HG02973 (cell line): ENCODE data around the gene BMAL1.
"Not testable (repeated sequence)": the region's sequence is repeated elsewhere in the genome, so short reads cannot be mapped to it uniquely, and the experiment has no call there.

ENCODE experiments used
- ATAC-seq: cut with Tn5 transposase; IDR thresholded peaks from one replicate; pipeline ENCODE4 v1.9.1; 2021; ENCODE audit warnings: moderate library complexity; ENCODE audit not compliant: unreplicated experiment

Gene BMAL1

DNA sequence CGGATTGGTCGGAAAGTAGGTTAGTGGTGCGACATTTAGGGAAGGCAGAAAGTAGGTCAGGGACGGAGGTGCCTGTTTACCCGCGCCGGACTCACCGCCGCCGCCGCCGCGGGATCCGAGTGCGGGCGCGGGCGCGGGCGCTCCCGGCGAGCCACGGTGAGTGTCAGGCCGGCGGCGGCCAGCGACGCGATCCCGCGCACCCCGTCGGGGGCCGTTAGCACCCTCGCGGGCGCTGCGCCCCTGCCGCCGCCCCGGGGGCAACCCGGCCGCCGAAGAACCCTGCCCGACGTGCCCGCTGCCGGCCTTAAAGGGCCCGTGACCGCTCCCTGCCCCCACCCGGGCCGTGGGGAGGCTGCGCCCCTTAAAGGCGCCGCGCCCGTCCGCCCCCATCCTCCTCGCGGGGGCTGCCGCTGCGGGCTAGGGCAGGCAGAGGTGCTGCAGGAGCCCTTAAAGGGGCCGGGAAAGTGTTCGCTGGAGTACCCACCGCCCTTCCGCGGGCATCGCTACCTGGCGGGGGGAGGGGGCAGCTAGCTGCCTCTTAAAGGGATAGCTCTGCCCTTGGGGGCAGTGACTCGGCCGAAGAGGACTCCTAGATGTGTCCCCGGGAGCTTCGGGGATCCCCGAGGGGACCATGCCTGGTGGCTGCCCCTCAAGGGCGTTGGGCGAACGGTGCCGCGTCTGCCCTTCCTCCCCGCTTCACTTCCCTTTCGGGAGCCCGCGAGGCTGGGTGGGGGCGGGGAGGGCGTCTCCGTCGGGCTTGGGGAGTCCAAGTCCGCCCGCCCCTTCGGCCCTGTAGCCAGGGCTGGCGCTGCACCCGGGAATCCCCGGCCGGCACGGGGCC, at the start of gene BMAL1:
Gene BMAL1 (plus strand): TSS at position 23 of the 841 bp plus-strand sequence. CDS start 76,519 bp downstream, outside the sequence.
- ATAC-seq, result peak; percentile 23

DNA sequence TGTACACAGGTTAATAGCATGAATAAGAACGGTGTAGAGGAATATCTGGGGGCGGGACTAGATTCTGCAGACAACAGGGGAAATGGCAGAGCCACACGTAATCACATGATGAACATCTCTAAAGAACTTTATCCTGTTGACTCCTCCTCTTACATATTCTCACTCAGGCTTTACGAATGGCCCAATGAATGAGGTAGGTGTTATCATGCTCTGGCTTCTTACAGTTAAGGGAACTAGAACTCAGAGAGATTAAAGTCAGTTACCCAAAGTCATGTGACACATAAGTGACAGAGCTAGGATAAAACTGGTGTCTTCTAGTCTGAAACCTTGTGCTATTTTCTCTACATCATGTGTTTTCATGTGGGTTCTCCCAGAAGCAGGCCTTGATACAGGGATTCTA, 49.0 kb upstream of the BMAL1 start:
- no peak for ATAC-seq

DNA sequence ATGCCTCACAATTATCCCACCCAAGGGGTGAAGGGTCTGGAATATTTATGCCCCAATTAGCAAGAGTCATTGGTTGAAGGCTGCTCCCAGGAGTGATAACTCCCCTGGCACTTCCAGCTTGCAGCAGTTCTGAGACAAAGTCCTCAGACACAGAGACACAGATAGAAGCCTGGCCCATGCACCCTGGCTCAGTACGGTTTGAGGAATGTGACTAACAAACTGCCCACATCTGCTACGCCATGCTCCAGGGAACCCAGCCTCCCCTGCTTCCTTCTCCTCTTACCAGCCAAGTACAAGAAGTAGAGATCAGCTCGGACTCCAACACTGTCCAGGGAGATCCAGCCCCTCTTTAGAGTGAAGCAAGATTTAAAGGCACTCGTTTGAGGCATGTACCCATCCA, 48.5 kb upstream of the BMAL1 start:
- no peak for ATAC-seq

DNA sequence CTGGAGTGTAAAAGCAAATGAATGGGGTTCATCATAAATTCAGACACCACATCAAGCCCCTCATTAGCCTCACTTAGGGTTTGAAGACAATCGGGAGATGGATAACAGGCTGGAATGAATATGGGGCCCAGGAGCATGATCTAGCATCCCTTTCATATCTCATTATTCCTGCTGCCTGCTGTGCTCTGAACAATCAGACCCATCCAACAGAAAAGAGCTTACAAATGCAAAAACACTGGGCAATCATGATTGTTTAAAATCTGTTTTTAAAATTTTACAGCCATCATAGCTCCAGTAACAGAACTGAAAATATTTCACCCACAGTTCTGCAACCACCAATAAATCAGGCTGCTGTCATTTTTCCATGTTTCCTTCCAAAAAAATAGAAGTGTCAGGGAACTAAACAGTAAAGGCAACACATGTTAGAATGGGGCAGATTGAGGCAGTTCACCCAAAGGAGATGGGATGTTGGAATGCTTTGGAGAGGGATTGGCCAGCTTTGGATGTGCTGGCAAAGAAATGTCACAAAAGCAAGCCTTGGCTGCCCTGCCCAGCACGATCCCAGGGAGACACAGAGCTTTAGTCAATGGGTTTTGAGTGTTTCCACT, 47.8 kb upstream of the BMAL1 start:
- no peak for ATAC-seq

DNA sequence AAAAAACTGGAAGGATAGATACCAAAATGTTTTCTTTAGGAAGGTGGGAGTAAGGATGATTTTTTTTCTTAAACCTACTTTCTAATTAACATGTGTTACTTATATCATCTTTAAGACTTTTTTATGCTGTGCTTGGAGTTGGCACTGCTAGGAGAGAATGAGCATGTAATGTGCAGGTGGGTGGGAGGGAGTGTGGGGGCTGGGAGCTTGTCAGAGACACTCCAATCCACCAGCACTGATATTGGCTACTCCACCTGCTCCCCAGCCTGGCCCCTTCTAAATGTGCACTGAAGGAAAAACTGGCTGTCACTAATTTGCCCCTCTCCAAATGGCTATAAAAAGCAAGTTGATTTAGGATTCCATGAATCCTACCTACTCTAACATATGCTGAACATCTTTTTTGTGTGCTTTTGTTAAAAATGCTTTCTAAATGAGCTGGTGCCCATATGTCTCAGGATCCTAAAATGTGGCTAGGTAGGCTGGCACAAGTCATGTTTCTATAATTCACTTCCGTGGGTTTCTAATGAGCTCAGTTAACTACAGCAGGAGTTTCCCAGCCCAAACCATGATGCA, 44.3 kb upstream of the BMAL1 start:
- no peak for ATAC-seq

DNA sequence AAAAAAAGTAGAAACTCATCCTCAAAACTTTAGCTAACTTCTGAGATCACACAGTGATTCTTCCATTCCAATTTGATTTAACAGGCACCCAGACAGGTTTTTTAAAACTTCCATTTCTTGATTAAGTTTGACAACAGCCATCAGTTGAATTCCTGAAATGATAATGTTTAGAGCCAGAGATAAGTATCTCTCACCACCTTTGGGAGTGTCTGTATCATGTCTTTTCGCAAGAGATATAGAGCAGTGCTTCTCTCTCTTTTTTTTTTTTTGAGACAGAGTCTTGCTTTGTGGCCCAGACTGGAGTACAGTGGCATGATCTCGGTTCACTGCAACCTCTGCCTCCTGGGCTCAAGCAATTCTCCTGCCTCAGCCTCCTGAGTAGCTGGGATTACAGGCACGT, 41.7 kb upstream of the BMAL1 start:
- no peak for ATAC-seq

DNA sequence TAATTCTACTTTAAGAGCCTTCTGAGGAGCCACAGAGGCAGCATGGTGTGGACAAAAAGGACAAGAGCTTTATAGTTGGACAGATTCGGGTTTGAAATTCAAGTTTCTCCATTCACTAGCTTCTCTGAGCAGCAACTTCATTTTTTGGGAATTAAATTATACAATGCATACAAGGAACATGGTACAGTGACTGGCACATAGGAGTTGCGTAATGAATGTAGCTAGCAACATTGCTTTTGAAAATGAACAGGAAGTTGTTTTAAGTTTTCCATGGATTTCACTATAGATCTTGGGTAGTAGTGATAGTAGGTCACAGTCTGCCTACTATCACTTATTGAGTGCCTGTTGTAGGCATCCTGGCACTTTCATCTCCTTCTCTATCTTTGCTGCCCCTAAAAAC, 41.0 kb upstream of the BMAL1 start:
- ATAC-seq, result no peak

DNA sequence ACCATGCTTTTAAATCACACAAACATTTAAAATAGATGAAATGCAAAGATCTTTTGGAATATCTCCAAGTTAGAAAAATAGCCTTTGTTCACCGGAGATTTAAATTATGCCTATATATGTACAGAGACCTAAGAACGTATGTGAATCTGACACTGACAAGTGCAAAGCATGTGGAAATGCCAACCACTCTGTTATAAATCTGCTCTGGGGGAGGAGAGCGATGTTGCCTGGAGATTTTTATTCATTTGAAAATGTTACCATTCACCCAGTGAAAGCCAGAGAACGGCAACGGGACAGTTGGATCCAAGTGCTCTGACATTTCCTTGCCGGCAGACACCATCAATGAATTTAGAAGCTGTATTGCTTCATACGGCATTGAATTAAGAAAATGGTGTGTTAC, 39.8 kb upstream of the BMAL1 start:
- no peak for ATAC-seq

DNA sequence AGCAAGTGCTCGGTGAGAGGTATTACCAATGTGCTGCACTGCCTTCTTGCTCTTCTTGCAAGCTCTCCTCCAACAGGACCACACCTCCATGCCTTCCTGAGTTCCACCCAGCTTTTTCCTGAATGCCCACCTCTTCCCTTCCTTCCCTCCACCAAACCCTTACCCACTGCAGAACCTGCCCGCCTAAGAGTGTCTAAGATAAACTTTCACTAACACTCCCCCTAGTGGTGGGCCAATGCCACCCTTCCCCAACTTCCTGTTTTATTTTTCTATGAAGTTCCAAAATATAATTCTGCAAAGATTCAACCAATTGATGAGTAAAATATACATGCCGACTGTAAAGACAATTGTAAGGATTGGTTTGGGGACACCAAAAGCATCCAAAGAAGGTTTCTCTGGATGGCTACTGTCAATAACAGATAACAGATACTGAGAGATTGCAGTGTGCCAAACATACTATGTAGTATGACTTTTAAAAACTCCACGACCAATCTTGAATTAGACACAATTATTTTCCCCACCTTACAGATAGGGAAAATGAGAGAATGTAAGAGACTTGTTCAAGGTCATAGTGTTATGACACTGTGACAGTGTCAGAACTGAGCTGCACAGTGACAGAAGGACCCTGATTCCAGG, 38.6 kb upstream of the BMAL1 start:
- peak; percentile 89 for ATAC-seq

DNA sequence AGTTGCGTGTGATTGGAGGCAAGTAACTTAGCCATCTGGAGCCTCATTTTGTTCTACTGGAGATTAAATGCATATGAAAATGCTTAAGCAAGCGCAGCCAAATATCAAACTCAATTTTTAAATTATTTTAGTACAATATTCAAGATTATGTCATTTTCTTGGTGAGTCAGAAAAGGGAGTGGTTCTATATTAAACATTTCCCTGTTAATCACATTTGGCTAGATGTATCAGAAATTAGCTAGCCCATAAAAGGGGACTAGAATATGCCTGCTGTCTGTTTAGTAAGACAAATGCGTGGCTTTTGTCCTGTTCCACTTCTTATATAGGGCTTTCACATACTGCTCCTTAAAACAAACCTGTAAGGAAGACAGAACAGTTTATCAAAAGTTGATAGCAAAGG, 35.0 kb upstream of the BMAL1 start:
- no peak for ATAC-seq

DNA sequence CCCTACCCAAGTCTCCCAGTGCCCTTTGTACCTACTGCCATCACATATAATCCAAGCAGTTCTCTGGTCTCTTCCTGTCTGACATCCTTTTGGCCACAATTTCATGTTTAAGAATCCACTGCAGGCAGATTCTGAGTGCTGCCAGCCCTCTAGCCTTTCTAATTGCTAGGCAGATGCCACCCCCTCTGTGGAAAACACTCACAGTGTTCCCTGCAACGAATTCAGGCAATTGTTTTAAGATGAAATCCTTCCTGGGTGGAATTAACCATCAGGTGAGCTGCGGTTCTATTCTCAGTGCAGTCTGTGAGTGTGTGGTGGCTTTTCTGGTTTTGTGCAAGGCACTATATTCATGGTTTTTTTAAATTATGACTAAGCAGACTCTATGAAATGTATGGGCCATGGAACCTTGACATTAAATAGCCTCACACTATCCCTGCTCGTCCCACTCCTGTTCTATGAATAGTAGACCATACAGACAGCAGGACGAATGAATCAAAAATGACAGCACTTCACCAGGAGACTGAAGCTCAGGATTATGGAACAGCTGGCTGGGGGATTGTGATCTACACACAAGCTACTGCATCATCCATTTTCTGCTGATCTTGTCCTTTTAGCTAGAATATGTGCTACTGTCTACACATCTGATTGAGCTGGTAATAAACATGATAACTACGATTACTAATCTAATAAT, 29.8 kb upstream of the BMAL1 start:
- ATAC-seq, result no peak

DNA sequence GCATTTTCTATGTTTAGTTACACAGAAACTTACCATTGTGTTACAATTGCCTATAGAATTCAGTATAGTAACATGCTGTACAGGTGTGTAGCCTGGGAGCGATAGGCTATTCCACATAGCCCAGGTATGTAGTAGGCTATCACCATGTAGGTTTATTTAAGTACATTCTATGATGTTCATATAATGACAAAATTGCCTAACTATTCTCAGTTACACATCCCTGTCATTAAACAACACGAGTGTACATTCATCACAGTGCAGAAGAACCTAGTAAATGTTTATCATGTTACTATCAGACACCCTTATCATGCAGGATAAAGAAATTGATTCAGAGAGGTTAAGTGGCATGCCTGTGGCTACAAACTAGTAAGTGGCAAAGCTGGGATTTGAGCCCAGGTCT, 28.4 kb upstream of the BMAL1 start:
- ATAC-seq, result no peak

DNA sequence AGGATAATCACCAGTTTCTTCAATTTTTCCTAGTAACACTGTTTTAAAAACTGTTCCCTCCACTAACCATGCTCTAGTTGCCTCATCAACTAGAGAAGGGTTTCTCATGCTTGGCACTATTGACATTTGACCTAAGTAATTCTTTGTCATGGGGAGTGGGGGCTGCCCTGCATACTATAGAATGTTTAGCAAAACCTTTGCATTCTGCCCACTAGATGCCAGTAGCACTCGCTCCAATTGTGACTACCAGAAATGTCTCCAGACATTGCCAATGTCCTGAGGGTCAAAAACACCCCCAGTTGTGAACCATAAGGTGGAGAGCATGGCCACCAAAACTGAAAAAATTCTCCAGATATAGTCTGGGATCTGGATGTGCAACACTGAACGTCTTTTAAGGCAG, 27.6 kb upstream of the BMAL1 start:
- no peak for ATAC-seq

DNA sequence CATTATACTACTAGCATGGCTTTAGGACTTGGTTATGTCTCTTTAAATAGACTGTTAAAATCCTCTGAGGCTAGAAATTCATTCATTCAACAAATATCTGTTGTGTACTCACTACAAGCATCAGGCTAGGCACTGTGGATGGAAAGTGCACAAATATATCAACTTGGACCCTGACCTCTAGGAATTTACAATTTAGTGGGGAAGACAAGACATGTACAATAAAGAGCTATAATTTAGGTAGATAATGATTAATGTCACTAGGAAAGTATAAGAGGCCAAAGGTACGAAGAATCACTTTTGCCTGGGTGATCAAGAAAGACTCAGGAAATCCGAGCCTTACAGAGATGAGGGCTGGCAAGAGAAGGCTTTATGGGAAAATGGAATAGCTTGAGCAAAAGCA, 25.6 kb upstream of the BMAL1 start:
- no peak for ATAC-seq

DNA sequence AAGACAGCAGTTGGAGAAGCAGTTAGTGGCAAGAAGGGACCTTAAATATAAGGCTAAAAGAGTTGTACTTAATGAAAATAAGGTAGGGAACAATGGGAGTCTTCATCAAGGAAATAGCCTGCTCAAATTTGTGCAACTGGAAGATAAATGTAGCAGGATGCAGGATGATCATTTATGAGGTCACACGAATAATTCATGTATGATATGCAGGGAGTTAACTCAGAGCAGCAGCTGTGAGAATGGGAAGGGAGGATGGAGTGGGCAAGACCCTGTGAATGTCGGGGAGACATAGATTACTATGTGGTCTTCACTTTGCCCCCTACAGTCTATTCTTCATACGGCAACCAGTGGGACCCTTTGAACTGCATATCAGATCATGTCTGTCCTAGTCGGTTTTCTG, 25.2 kb upstream of the BMAL1 start:
- ATAC-seq, result no peak

DNA sequence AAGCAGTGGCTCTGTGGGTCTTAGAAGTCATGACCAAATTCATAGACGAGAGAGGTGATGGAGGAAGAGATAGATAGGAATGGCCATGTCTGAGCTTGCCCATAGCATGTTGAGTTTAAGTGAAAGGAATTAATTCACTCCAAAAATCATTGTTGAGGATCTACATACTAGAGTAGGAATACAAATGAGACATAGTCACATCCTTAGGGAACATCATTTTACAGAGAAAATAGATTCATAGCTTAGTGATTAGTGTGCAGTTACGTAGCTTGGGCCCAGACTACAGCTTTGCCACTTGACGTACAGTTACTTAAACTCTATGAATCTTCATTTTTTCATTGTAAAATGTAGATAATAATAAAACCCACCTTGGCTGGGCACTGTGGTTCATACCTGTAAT, 21.4 kb upstream of the BMAL1 start:
- no peak for ATAC-seq

DNA sequence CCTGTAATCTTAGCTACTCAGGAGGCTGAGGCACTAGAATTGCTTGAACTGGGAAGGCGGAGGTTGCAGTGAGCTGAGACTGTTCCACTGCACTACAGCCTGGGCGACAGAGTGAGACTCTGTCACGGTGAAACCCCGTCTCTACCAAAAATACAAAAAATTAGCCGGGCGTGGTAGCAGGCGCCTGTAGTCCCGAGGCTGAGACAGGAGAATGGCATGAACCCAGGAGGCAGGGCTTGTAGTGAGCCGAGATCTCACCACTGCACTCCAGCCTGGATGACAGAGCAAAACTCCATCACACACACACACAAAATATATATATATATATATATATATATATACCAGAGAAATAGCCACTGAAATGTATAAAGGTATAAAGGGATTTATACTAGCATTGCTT, 19.5 kb upstream of the BMAL1 start:
- not testable (repeated sequence) for ATAC-seq

DNA sequence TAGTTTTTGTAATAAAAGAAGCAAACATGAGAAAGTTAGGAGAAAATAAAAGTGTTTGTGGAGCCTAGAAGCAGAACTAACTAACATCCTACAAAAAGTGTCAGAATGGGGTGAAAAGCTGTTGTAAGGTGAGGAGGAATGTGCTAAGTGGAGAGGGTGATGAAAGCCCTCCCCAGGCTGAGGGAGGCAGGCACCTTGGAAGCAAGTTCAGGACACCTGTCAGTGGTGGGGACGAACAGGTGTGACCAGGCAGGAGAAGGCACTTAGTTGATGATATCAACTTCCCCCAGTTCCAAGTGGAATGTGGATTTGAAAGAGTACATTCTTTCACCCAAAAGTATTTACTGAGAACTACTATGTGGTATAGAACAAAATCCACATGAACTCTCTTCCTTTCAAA, 18.7 kb upstream of the BMAL1 start:
- ATAC-seq, result no peak

DNA sequence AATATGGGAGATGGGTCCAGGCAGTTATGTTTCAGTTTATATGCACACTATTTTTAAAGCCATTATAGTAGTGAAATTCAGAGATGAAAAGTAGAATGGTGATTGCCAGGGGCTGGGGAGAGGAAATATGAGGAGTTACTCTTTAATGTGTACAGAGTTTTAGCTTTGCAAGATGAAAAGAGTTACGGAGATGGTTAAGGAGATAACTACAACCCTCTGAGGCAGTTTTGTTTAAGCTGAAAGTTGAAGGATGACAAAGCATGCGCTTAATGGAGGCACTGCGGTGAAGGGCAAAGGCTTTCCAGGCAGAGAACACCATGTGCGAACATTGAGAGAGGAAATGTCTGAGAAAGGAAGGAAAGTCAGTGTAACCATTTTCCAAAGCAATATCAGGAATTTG, 18.2 kb upstream of the BMAL1 start:
- no peak for ATAC-seq

DNA sequence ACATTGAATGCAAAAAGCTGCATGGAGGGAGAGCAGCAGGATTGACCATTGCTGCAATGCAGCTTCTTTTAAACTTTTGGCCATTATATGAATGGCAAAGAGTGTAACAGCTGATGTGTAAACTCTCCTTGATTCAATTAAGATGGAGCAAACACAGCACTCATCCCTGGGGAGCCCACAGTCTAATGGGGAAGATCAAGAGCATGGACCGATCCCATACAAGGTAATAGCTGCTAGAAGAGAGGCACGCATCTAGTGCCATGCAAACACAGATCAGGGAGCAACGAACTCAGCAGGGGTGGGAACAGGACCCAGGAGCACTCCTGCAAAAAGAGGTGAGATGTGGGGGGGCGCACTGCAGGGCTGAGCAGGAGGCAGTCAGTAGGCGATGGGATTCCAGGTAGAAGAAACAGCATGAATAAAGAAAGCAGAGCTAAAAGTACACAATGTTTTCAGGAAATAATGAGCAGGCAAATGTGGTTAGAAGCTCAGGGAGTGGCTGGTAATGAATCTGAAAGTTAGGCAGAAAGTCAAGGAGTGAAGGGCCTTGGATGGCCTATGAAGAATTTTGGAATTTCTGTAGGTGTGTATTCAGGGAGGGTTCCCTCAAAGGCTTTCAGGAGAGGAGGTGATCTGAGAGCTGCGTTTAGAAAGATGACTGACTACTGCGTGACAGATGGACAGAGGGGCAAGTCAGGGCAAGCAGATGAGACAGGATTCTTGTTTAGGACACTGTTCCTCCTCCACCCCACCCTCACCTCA, 17.2 kb upstream of the BMAL1 start:
- no peak for ATAC-seq
